Endothelial cell of umbilical vein (primary cell): ENCODE measurements around the gene PNLIPRP2. TPM values are rescaled to one million over a fixed set of nuclear protein-coding genes. Genes with fewer than 3 reads are reported as not detected.

Experiments
- BruUV-seq: library from RNA; stranded (reverse); fragments of 400-500 nt; replicated peaks from 2 replicates; lab custom pipeline; 2021; lab: Mats Ljungman, UMichigan
- CTCF ChIA-PET: fragments of 300-600, 350-600 bp; sonication (Branson Sonifier 250); formaldehyde crosslinking; loops from one replicate; lab custom pipeline; 2021; ENCODE audit warnings: antibody characterized with exemption, inconsistent platforms; lab: Charles Lee
- POLR2A ChIA-PET: fragments of 300-600, 350-600 bp; sonication (Branson Sonifier 250); formaldehyde crosslinking; loops from one replicate; lab custom pipeline; 2021; ENCODE audit warnings: antibody characterized with exemption, inconsistent platforms; lab: Charles Lee
- DNase-seq: peaks from one replicate; pipeline ENCODE4 v3.0.0-alpha.2; 2011; ENCODE audit warnings: low read depth, low spot score
- FAIRE-seq: peaks from 2 replicates; lab custom pipeline; 2011; peaks lifted over from hg19 to GRCh38; lab: Jason Lieb, UNC
- H2AFZ ChIP-seq: 2 replicates; pipeline ENCODE4 v1.6.0; 2012; ENCODE audit warnings: low read depth, low read length, control low read depth, inconsistent platforms
- H3K27ac ChIP-seq: 2 replicates; pipeline ENCODE4 v1.5.1; 2011; ENCODE audit warnings: low read depth, mild to moderate bottlenecking, control low read depth, low read length, moderate library complexity; ENCODE audit not compliant: insufficient read depth
- H3K27me3 ChIP-seq, 2 experiments: 2 replicates each; pipeline versions ENCODE4 v1.6.0 to v1.6.1; 2011; ENCODE audit warnings: low read length in 2 of 2, mixed read lengths in 1 of 2; ENCODE audit not compliant: control insufficient read depth in 2 of 2, insufficient read depth in 2 of 2
- H3K36me3 ChIP-seq, 2 experiments: 2 replicates in 1 of 2; 3 replicates in 1 of 2; pipeline ENCODE4 v1.5.1; 2011; ENCODE audit warnings: low read length in 2 of 2, mild to moderate bottlenecking in 1 of 2, moderate library complexity in 1 of 2; ENCODE audit not compliant: control insufficient read depth in 2 of 2, insufficient read depth in 2 of 2; ENCODE audit errors: extremely low read depth in 1 of 2
- H3K4me1 ChIP-seq: 3 replicates; pipeline ENCODE4 v1.5.1; 2011; ENCODE audit warnings: mild to moderate bottlenecking, low read length; ENCODE audit not compliant: control insufficient read depth, insufficient read depth; ENCODE audit errors: extremely low read depth
- H3K4me2 ChIP-seq: 2 replicates; pipeline ENCODE4 v1.6.1; 2011; ENCODE audit warnings: low read length, control low read depth, mixed read lengths; ENCODE audit not compliant: insufficient read depth
- H3K4me3 ChIP-seq, 3 experiments: fragments of 200-600 bp in 1 of 3; sonication (generic), shearing (Covaris generic) in 1 of 3; replicated peaks in 1 of 3; 2 replicates each; pipeline ENCODE4 v1.5.1; 2011 to 2016; ENCODE audit warnings: control low read depth in 3 of 3, low read length in 3 of 3, mild to moderate bottlenecking in 2 of 3, inconsistent platforms in 1 of 3, low read depth in 1 of 3, moderate library complexity in 1 of 3; ENCODE audit not compliant: insufficient read depth in 1 of 3
- H3K79me2 ChIP-seq: 2 replicates; pipeline ENCODE4 v1.6.0; 2012; ENCODE audit warnings: low read length, inconsistent platforms; ENCODE audit not compliant: control insufficient read depth, insufficient read depth
- H3K9ac ChIP-seq: replicated peaks from 2 replicates; pipeline ENCODE3; 2011; ENCODE audit warnings: low read length, control low read depth; ENCODE audit not compliant: insufficient read depth; ENCODE audit errors: extremely low read depth
- H3K9me1 ChIP-seq: replicated peaks from 3 replicates; pipeline ENCODE4 v1.6.0; 2011; ENCODE audit warnings: mild to moderate bottlenecking, low read length; ENCODE audit not compliant: control insufficient read depth, insufficient read depth; ENCODE audit errors: extremely low read depth
- H3K9me3 ChIP-seq: replicated peaks from 2 replicates; pipeline ENCODE4 v1.5.1; 2012; ENCODE audit warnings: low read length, inconsistent platforms; ENCODE audit not compliant: control insufficient read depth, insufficient read depth
- H4K20me1 ChIP-seq: replicated peaks from 2 replicates; pipeline ENCODE3; 2011; ENCODE audit warnings: mild to moderate bottlenecking, low read length; ENCODE audit not compliant: control insufficient read depth, insufficient read depth; ENCODE audit errors: extremely low read depth
- CTCF ChIP-seq, 2 donors: IDR thresholded peaks; 1 replicate in 1 of 2; 2 replicates in 1 of 2; pipeline ENCODE4 v1.5.1; 2011; ENCODE audit warnings: low read length in 2 of 2, mild to moderate bottlenecking in 2 of 2, moderate library complexity in 2 of 2, control low read depth in 1 of 2, inconsistent platforms in 1 of 2, low read depth in 1 of 2; ENCODE audit not compliant: insufficient read depth in 1 of 2; ENCODE audit errors: extremely low read depth in 1 of 2
- EZH2 ChIP-seq: IDR thresholded peaks from 2 replicates; pipeline ENCODE4 v1.6.1; 2012; ENCODE audit warnings: borderline replicate concordance, low read depth, mild to moderate bottlenecking, moderate library complexity, low read length, inconsistent platforms; ENCODE audit not compliant: severe bottlenecking
- FOS ChIP-seq: IDR thresholded peaks from 2 replicates; pipeline ENCODE4 v1.6.1; 2011; ENCODE audit warnings: mild to moderate bottlenecking, low read length, moderate library complexity, borderline replicate concordance; ENCODE audit not compliant: insufficient read depth
- GATA2 ChIP-seq: IDR thresholded peaks from 2 replicates; pipeline ENCODE4 v1.7.0; 2011; ENCODE audit warnings: low read depth, mild to moderate bottlenecking, moderate library complexity, mixed read lengths, low read length; ENCODE audit not compliant: insufficient read length, insufficient read depth
- JUN ChIP-seq: IDR thresholded peaks from 2 replicates; pipeline ENCODE4 v1.6.1; 2011; ENCODE audit warnings: borderline replicate concordance, low read depth; ENCODE audit not compliant: insufficient read length, insufficient read depth
- MYC ChIP-seq: IDR thresholded peaks from one replicate; pipeline ENCODE4 v1.6.1; 2011; ENCODE audit warnings: mild to moderate bottlenecking, low read depth, low read length
- POLR2A ChIP-seq: IDR thresholded peaks from 2 replicates; pipeline ENCODE4 v1.6.1; 2012; ENCODE audit warnings: low read depth, mild to moderate bottlenecking, control low read depth, low read length
- POLR2AphosphoS5 ChIP-seq: IDR thresholded peaks from 2 replicates; pipeline ENCODE4 v1.6.1; 2012; ENCODE audit warnings: low read depth, mild to moderate bottlenecking, control low read depth, low read length, moderate library complexity; ENCODE audit not compliant: insufficient read depth
- dilution Hi-C: fragments of 300-500 bp; cut with MboI; formaldehyde crosslinking; loops from one replicate; pipeline ENCODE4 v1.15.0; 2019; ENCODE audit warnings: low sequenced_read_pairs; ENCODE audit not compliant: extremely low pct_ligation_motif_present
- intact Hi-C: fragments of 100-400 bp; cut with micrococcal nuclease; formaldehyde crosslinking; loops from one replicate; pipeline ENCODE4 v1.10.0; 2022
- polyA plus RNA-seq, 4 experiments: library from polyadenylated mRNA; depleted of rRNA in 3 of 4; stranded (reverse) in 3 of 4; unstranded in 1 of 4; fragments of >200 nt; gene quantifications; 2 replicates each; pipeline versions ENCODE4 v1.2.1 to v1.2.3, GENCODE V29; 2011 to 2012; ENCODE audit warnings: missing spikeins in 1 of 4
- total RNA-seq: library from RNA; stranded (reverse); gene quantifications from 2 replicates; pipeline ENCODE4 v1.2.3, GENCODE V29; 2021
- TF ChIP-seq, protein P1 (sequence below): IDR thresholded peaks from 2 replicates; pipeline ENCODE4 v1.6.1; 2011; ENCODE audit not compliant: insufficient read depth, insufficient read length

Gene PNLIPRP2
- total and polyA plus RNA-seq, 2 donors (not counting 3 experiments of a cell fraction or from before 2014, with no cell fraction given): not detected

GRCh38 chr10:116608686-116609594 lies 11.8 kb upstream of the PNLIPRP2 start:
- no TSS peak for BruUV-seq
- intact Hi-C loops: no loop called here
- no peak overlapping the region for H3K4me3 ChIP-seq

More at GRCh38 chr10:116608686-116609594, 11.8 kb upstream of the PNLIPRP2 start:
- ChIA-PET POLR2A (no interaction called here), CTCF (no interaction called here)
- no peak for DNase-seq
- dilution Hi-C loops: no loop called here
- no peak overlapping the region for H3K4me2 ChIP-seq
- H3K27me3 ChIP-seq: no peaks in the 10 kb centered on the region
- no peak for FAIRE-seq
- H3K79me2 ChIP-seq: no peaks in the 10 kb centered on the region
- no peaks in the 10 kb centered on the region for H3K9me3 ChIP-seq
- no peaks in the 10 kb centered on the region for H3K9me1 ChIP-seq
- H3K36me3 ChIP-seq: no peaks in the 10 kb centered on the region
- H3K9ac ChIP-seq: no peak overlapping the region
- H3K27ac ChIP-seq: no peak overlapping the region
- no peak overlapping the region for H2AFZ ChIP-seq
- H3K4me1 ChIP-seq: no peaks in the 10 kb centered on the region
- no peak for TF ChIP-seq FOS
- TF ChIP-seq JUN: no peak
- TF ChIP-seq POLR2AphosphoS5: no peak
- no peak for TF ChIP-seq MYC
- TF ChIP-seq POLR2A: no peak
- no peak for TF ChIP-seq GATA2
- no peak for TF ChIP-seq EZH2
- TF ChIP-seq CTCF (IDR thresholded peaks at IDR 0.05; ENCODE audit: extremely low read depth in 1 of 2, insufficient read depth in 1 of 2, low read depth in 1 of 2, low read length in 2 of 2): no peak
- TF ChIP-seq, protein P1, sequence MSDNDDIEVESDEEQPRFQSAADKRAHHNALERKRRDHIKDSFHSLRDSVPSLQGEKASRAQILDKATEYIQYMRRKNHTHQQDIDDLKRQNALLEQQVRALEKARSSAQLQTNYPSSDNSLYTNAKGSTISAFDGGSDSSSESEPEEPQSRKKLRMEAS: no peak
- no peaks in the 10 kb centered on the region for H4K20me1 ChIP-seq
